BLaER1 (cell line): ENCODE results near the gene MPPED1.

Source experiments
- H3K27ac ChIP-seq: shearing (Covaris generic); formaldehyde crosslinking; 2 replicates; pipeline ENCODE4 v1.8.1; 2022
- H3K27me3 ChIP-seq: shearing (Covaris generic); formaldehyde crosslinking; 2 replicates; pipeline ENCODE4 v1.8.1; 2022
- H3K36me3 ChIP-seq: shearing (Covaris generic); formaldehyde crosslinking; 2 replicates; pipeline ENCODE4 v1.8.1; 2022
- H3K4me1 ChIP-seq: shearing (Covaris generic); formaldehyde crosslinking; 2 replicates; pipeline ENCODE4 v1.8.1; 2022
- H3K4me2 ChIP-seq: shearing (Covaris generic); formaldehyde crosslinking; 2 replicates; pipeline ENCODE4 v1.8.1; 2022
- H3K4me3 ChIP-seq: shearing (Covaris generic); formaldehyde crosslinking; 2 replicates; pipeline ENCODE4 v1.8.1; 2022
- H3K9ac ChIP-seq: shearing (Covaris generic); formaldehyde crosslinking; 2 replicates; pipeline ENCODE4 v1.8.1; 2022
- H3K9me3 ChIP-seq: shearing (Covaris generic); formaldehyde crosslinking; 2 replicates; pipeline ENCODE4 v1.8.1; 2022
- H4K20me1 ChIP-seq: shearing (Covaris generic); formaldehyde crosslinking; 2 replicates; pipeline ENCODE4 v1.8.1; 2022
- Cebpa-rat ChIP-seq: shearing (Covaris generic); IDR thresholded peaks from 2 replicates; pipeline ENCODE4 v1.8.1; 2022

The MPPED1 gene

GRCh38 chr22:43533156-43533530 lies 121.3 kb downstream of the MPPED1 start:
- Histone ChIP-seq H3K36me3 (no peaks in the 10 kb centered on the region), H4K20me1 (no peaks in the 10 kb centered on the region), H3K27ac (no peak overlapping the region), H3K9me3 (no peaks in the 10 kb centered on the region), H3K9ac (no peak overlapping the region), H3K4me2 (no peak overlapping the region), H3K4me1 (peaks cover 8% of the 10 kb centered on the region), H3K27me3 (no peaks in the 10 kb centered on the region), H3K4me3 (no peak overlapping the region)
- no peak for TF ChIP-seq Cebpa-rat

GRCh38 chr22:43533656-43534428 lies 122.0 kb downstream of the MPPED1 start:
- Histone ChIP-seq H3K9me3 (no peaks in the 10 kb centered on the region), H3K27ac (no peak overlapping the region), H4K20me1 (no peaks in the 10 kb centered on the region), H3K4me2 (no peak overlapping the region), H3K4me3 (no peak overlapping the region), H3K27me3 (no peaks in the 10 kb centered on the region), H3K4me1 (peaks cover 5% of the 10 kb centered on the region), H3K36me3 (no peaks in the 10 kb centered on the region), H3K9ac (no peak overlapping the region)
- no peak for TF ChIP-seq Cebpa-rat

DNA sequence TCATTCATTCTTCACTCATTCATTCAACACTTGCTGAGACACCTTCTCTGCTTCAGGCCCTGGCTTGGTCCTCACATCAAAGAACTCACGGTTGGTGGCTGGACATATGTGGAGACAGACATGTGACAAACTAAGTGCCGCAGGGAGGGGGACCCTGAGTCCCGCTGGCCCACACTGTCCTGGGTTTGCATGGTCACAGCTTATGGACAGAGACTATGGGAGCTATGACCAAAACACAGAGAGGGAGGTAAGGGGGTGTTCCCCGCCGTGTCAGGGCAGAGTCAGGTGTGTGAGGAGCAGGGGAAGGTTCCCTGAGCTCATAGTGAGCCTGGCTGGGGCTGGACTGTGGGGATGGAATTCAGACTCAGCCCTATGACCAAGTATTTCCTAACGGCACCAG lies 123.1 kb downstream of the MPPED1 start:
- Histone ChIP-seq H4K20me1 (no peaks in the 10 kb centered on the region), H3K4me1 (no peaks in the 10 kb centered on the region), H3K27me3 (no peaks in the 10 kb centered on the region), H3K27ac (no peak overlapping the region), H3K36me3 (no peaks in the 10 kb centered on the region), H3K9me3 (no peaks in the 10 kb centered on the region), H3K9ac (no peak overlapping the region), H3K4me3 (no peak overlapping the region), H3K4me2 (no peak overlapping the region)
- TF ChIP-seq Cebpa-rat: no peak

DNA sequence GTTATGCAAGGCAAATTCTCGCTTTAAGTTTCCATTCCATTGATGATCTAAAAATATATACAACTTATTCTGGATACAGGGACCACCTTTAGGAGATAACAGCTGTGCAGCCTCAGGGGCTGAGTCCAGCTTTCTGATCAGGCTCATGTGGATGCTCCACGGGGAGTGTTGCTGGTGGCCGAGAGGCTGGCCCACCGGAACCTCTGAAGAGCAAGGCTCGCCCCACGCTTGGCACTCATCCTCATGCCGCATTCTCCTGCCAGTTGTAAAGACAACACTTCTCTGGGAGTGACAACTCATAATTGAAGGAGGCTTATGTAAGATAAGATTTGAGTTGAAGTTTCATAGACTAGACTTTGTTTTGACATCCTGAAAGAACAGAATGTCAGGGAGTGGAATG lies 123.5 kb downstream of the MPPED1 start:
- Histone ChIP-seq H3K4me3 (no peak overlapping the region), H3K4me2 (no peak overlapping the region), H4K20me1 (no peaks in the 10 kb centered on the region), H3K9me3 (no peaks in the 10 kb centered on the region), H3K27ac (no peak overlapping the region), H3K27me3 (no peaks in the 10 kb centered on the region), H3K4me1 (no peaks in the 10 kb centered on the region), H3K9ac (no peak overlapping the region), H3K36me3 (no peaks in the 10 kb centered on the region)
- TF ChIP-seq Cebpa-rat: no peak

- no peak for TF ChIP-seq Cebpa-rat
- H3K9me3 ChIP-seq: no peaks in the 10 kb centered on the region
- no peaks in the 10 kb centered on the region for H3K4me1 ChIP-seq
- H4K20me1 ChIP-seq: no peaks in the 10 kb centered on the region
- H3K36me3 ChIP-seq: no peaks in the 10 kb centered on the region
- H3K4me3 ChIP-seq: no peak overlapping the region
- no peaks in the 10 kb centered on the region for H3K27me3 ChIP-seq
- H3K9ac ChIP-seq: no peak overlapping the region
- H3K27ac ChIP-seq: no peak overlapping the region
- H3K4me2 ChIP-seq: no peak overlapping the region
Observed at GRCh38 chr22:43535741-43536140, 123.9 kb downstream of the MPPED1 start.

DNA sequence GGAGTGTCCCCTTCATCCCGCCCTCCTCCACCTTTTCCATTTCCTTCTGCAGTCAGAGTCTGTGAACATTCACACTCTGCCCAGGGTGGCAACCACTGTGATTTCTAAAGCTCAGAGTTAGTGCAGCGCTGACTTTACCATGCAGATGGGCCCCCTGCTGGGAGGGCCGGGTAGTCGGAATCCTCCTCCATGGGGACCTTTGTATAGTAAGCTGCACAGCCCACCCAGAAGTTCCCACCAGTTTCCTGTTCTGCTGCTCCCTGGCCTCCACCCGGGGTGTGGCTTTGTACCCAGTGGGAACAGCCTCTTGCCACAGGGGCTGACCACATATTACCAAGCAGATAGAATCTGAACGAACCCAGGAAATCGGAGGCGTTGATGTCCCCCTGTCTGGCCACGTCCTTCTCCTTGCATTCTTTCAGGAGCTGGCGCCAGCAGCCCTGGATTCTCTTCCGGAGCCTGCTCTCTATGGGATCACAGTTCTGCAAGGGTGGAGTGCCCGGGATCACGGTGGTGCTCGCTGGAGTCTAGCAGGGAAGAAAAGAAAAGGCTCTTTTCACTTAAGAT lies 125.3 kb downstream of the MPPED1 start:
- Histone ChIP-seq H3K4me1 (no peaks in the 10 kb centered on the region), H3K36me3 (no peaks in the 10 kb centered on the region), H3K27me3 (no peaks in the 10 kb centered on the region), H3K9me3 (no peaks in the 10 kb centered on the region), H3K9ac (no peak overlapping the region), H4K20me1 (no peaks in the 10 kb centered on the region), H3K27ac (no peak overlapping the region), H3K4me2 (no peak overlapping the region), H3K4me3 (no peak overlapping the region)
- TF ChIP-seq Cebpa-rat: no peak

DNA sequence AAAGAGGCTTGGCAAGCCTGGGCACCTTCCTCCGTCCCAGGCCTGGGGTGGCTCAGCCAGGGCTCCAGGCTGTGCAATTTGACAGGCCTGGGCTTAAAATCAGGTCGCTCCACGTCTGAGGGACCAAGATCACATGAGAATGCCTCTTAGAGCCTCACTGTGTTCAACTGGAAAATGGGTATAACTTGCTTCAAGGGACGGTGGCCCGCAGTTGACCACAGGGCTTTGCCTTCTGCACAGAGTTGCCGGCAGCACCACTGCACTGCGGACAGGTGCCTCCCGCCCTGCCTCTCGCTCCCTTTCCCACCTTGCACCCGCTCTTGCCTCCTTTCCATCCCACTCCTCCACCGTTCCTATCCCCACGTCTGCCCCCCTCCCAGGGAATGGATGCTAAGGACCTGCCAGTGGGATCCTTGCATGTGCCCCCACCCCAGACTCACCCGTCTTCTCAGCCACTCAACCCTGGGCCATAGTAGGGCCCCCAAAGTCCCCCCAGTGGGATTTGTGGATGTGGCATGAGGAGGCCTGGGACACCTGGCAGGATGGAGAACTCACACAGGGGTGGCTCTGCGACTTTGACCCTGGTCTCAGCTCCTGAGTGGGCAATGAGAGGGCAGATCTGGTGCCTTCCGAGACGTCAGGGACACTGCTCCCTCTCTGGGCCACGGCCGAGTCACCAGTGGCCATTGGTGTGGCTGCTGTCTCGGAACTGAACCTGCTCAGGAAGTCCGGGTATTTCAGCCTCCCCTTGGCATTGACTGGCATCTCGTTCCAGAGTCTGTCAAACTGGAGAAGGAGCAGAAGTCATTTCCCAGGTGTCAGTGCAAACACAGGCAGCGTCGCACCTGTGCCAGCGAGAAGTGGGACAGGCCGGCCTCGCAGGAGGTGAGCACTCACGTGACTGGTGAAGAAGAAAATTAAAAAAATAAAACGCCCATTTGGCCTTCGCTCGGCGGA lies 128.0 kb downstream of the MPPED1 start:
- H3K4me1 ChIP-seq: 0 out of 2 replicates have a peak, but pooled peaks cover 4% of the 10 kb centered on the region
- no peaks in the 10 kb centered on the region for H3K9me3 ChIP-seq
- H3K27me3 ChIP-seq: no peaks in the 10 kb centered on the region
- H3K9ac ChIP-seq: no peak overlapping the region
- H3K4me2 ChIP-seq: no peak overlapping the region
- H4K20me1 ChIP-seq: no peaks in the 10 kb centered on the region
- no peak overlapping the region for H3K4me3 ChIP-seq
- no peak overlapping the region for H3K27ac ChIP-seq
- no peaks in the 10 kb centered on the region for H3K36me3 ChIP-seq
- no peak for TF ChIP-seq Cebpa-rat

DNA sequence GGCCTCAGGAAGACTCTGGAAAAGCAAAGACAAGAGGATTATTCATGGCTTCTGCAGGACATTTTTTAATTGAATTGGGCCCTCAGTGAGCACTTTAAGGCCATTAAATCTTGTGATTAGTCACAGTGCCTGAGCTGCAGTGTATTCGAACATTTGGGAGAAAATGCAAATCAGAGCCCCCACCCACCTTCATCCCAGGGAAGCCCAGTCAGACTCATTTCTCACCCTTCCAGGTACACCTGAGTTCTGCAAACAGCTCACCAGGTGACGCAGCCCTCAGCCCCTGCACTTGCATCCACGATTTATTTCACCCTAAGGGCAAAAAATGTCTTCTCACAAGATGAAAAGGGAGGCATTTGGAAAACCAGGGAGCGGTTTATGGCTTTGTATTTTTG lies 128.7 kb downstream of the MPPED1 start:
- H3K4me1 ChIP-seq: 0 out of 2 replicates have a peak, but pooled peaks cover 4% of the 10 kb centered on the region
- no peak overlapping the region for H3K4me2 ChIP-seq
- no peak overlapping the region for H3K4me3 ChIP-seq
- no peak overlapping the region for H3K9ac ChIP-seq
- H3K9me3 ChIP-seq: no peaks in the 10 kb centered on the region
- H3K27ac ChIP-seq: no peak overlapping the region
- no peaks in the 10 kb centered on the region for H4K20me1 ChIP-seq
- H3K27me3 ChIP-seq: no peaks in the 10 kb centered on the region
- TF ChIP-seq Cebpa-rat: no peak
- H3K36me3 ChIP-seq: no peaks in the 10 kb centered on the region

DNA sequence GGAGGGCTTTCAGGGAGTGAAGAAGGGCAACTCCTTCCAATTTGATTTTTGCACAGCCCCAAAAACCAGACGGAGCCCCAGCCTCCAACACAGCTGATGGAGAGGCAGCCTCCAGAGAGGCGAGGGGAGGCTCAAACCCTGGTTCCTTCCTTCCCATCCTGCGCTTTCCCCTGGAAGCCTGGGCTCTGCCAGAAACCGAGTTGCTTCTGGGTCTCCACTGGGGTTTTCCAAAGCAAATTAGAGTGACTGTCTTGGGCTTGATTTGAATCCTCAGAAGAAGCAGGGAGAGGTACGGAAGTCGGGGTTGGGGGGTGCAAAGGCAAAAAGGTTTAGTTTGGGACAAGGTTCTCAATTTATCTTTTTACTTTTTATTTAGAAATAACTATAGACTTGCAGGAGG lies 129.2 kb downstream of the MPPED1 start:
- Histone ChIP-seq H3K9ac (no peak overlapping the region), H3K4me1 (0 out of 2 replicates have a peak, but pooled peaks cover 4% of the 10 kb centered on the region), H3K4me2 (no peak overlapping the region), H3K27ac (no peak overlapping the region), H4K20me1 (no peaks in the 10 kb centered on the region), H3K36me3 (no peaks in the 10 kb centered on the region), H3K27me3 (no peaks in the 10 kb centered on the region), H3K4me3 (no peak overlapping the region), H3K9me3 (no peaks in the 10 kb centered on the region)
- TF ChIP-seq Cebpa-rat: no peak
